GM13977 (cell line): Measurements from ENCODE around the gene RUNX3.

Experiments used
- DNase-seq: peaks from one replicate; pipeline ENCODE4 v3.0.0; 2012; ENCODE audit warnings: low spot score
- CTCF ChIP-seq: IDR thresholded peaks from 2 replicates; pipeline ENCODE4 v1.5.1; 2012; ENCODE audit warnings: mild to moderate bottlenecking, control low read depth; ENCODE audit not compliant: insufficient read depth; ENCODE audit errors: extremely low read depth, missing control alignments
- in situ Hi-C: fragments of 300-500 bp; cut with MboI; formaldehyde crosslinking; loops from one replicate; pipeline ENCODE4 v1.12.0; 2022; ENCODE audit warnings: low sequenced_read_pairs, low pct_unique_long_range_greater_than_20kb, mixed read lengths, inconsistent platforms; ENCODE audit not compliant: unreplicated experiment

The RUNX3 gene

DNA sequence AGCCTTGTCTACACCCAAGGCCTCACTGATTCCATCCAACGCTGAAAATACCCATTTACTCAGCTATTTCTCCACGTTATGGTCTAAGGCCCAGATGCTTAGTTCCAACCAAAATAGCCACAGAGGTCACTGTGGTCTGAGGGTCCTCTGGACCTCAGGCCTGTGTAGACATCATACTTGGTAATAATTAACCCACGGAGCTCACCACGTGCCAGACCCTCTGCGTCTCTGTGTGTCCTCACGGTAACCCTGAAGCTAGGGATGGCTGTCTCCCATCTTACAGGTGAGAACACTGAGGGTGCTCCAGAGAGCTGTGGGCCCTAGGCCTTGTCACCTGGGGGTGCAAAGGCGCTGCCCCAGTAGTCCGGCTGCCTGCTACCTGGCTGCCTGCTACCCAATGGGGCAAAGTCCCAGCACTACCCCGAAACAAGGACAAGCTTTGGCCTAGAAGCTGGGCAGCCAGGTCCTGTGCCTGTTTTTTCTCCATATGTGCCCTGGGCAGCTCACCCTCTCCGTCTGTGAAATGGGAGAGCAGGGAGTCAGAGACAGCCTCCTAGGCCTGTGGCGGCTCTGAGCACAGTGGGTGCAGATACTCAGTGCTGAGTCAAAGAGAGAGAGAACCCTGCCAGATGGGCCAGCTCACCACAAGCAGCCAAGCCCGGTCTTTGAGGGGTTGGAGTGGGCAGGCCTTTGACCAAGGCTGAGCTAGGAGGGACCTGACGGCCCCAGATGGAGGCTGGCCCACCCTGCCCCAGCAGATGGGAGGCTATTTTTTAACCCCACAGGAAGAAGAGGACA, 17.0 kb upstream of the RUNX3 start:
- in situ Hi-C loops = no loop called here
- peak; percentile 89 for DNase-seq
- TF ChIP-seq CTCF = no peak

DNA sequence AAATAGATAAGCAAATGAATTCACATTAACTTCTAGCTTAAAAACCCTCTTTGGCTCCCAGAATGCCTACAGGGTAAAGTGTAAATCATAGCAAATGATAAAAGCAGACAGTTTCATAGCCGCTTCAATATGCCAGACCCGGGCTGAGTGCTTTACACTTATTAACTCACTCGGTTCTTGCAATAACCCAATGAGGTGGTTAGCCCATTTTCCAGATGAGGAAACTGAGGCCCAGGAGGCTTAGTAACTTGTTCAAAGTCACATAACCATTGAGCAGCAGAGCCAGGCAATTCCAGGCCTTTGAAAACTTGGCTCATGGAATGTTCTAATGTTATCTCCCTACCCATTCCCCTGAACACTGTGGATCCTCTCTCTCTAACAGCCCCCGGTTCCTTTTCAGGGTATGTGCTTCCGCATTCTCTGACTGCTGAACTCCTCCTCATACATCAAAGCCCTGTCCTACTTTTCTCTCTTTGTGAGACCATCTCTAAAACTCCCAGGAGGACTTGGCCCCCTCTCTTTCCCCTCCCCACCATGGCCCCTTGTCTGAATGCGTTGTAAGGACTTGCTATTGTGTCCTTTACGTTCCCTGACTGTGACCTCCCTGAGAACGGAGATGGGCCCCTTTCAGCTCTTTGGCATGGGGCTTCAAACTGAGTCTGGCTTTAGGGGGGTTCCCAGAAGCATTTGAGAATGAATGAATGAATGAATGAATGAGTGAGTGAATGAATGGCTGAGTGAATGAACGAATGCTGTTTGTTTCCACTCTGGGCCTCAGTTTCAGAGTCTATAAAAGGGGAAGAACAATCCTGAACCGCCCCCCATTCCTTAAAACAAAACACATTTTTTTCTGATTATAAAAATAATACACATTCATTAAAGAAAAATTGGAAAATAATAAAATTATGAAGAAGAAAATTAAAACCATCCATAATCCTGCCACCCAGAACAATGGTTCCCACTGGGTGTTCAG, 15.6 kb upstream of the RUNX3 start:
- no peak for TF ChIP-seq CTCF

DNA sequence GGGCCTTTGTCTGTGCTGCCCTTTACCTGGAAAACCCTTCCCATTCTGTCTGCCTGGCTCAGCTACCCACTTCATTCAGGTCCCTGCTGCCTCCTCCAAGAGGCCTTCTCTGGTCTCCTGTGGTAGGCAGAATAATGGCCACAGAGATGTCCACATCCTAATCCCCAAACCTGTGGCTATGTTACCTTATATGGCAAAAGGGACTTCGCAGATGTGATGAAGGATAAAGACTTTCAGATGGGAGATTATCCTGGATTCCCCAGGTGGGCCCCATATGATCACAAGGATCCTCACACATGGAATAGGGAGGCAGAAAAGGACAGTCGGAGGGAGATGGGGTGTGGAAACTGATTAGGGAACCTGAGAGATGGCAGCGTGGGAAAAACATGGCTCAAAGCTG, 14.2 kb upstream of the RUNX3 start:
- TF ChIP-seq CTCF = no peak
- in situ Hi-C loops = no loop called here
- DNase-seq = no peak

More for the DNA sequence above, 15.6 kb upstream of the RUNX3 start:
- in situ Hi-C loops = no loop called here
- DNase-seq = no peak

GRCh38 chr1:24942789-24943188, 12.7 kb upstream of the RUNX3 start:
- in situ Hi-C loops = no loop called here
- DNase-seq = no peak
- no peak for TF ChIP-seq CTCF

GRCh38 chr1:24941564-24941963, 11.5 kb upstream of the RUNX3 start:
- TF ChIP-seq CTCF = no peak
- in situ Hi-C loops = no loop called here
- DNase-seq = no peak

DNA sequence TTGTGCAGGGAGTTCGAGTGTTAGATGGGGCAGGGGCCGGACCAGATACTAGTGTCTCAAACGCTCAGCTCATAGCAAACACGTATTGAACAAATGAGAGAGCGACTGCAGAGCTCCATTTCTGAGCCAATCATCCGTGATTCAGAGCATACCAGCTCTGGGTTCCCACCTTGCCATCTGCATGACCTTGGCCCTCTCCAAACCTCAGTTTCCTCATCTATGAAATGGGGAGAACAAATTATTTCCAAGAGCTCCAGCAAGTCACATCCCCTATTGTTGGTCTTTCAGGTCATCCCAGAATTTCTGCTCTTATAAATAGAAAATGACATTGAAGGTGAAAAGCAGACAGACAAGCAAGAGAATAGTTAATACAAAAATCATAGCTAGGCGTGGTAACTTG, 10.2 kb upstream of the RUNX3 start:
- no peak for TF ChIP-seq CTCF
- in situ Hi-C loops = no loop called here
- no peak for DNase-seq
